ENCODE measurements around the gene MPRIP. TPM values are rescaled to one million over a fixed set of nuclear protein-coding genes. Genes with fewer than 3 reads are reported as not detected.

MPRIP gene
- total RNA-seq, 8 experiments from 2014 or later, result 35.0 to 136 (median 91.5) TPM

DNA sequence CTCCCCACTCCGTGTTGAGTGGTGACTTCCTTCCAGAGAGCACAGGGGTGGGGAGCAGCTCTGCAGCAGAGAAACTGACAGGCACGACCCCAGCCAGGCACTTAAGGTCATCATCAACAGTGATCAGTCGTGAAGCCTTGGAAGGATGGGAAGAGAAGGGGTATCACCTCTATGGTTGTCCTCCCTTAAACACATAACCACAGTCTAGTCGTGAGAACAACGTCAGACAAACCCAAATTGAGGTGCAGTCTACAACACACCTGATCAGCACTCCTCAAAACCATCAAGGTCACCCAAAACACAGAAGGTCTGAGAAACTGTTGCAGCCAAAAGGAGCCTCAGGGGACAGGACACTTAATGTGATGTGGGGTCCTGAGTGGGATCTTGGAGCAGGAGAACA, 68.3 kb downstream of the MPRIP start:
- no peak for ATAC-seq (replicated peaks in 6 of 8)
- in situ Hi-C loops (cut with MboI; ENCODE audit: low pct_unique_long_range_greater_than_20kb in 2 of 9, low sequenced_read_pairs in 9 of 9, unreplicated experiment in 9 of 9), result no loop called here
- Histone ChIP-seq H3K4me1 (replicated peaks in 1 of 2) (peaks cover 0 to 2% of the 10 kb centered on the region in 2 donors), H3K4me3 (no peak overlapping the region), H3K27ac (no peak overlapping the region)
- WGBS, 10 experiments, result 7 to 94% (median 62%) methylated on average over 1 to 4 of the region's 5 CpGs; no CpG with 5 or more reads in 2 of the 10 experiments

DNA sequence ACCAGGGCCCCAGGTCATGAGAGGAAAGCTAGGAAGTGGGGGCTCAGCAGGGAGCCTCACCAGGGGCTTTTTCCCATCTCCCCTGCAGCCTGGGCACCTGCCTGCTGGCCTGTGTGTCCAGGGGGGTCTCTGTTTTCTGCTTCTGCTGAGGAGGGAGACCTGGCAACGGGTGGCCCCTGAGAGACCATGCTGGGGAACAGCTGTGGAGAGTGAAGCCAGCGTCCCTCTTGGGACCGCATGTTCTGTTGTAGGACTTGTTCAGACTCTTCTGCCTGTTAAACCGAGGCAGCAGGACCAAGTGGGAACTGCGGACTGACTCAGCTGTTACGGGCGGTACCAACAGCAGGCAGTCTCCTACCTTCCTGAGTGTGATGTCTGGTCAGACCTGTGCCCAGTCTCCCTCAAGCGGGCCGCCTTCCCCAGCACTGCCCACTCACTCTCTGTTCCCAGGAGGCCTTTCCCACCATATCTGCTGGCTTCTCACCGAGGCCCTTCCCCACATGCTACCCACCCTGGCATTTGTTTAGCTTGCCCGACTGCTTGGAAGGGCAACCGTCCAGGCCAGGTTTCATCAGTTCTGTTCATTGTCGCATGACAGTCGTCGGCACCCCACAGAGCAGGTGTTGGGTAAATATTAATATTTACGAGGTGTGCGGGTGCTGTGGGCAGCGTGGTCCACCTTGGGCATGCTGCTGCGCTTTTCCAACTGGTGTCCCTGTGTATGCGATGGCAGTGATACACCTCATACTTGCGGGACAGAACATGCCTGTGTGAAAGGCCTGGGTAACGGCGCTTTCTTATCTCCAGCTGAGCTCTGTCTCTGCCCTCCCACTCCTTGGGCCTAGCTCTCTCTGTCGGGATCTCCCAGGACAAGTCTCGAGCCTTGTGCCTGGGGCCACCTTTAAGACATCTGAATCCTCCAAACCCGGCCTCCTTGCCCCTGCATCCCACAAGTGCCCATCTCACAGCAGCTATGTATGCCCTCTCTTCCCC, 69.4 kb downstream of the MPRIP start:
- in situ Hi-C loops (cut with MboI; ENCODE audit: low pct_unique_long_range_greater_than_20kb in 2 of 9, low sequenced_read_pairs in 9 of 9, unreplicated experiment in 9 of 9), result no loop called here

DNA sequence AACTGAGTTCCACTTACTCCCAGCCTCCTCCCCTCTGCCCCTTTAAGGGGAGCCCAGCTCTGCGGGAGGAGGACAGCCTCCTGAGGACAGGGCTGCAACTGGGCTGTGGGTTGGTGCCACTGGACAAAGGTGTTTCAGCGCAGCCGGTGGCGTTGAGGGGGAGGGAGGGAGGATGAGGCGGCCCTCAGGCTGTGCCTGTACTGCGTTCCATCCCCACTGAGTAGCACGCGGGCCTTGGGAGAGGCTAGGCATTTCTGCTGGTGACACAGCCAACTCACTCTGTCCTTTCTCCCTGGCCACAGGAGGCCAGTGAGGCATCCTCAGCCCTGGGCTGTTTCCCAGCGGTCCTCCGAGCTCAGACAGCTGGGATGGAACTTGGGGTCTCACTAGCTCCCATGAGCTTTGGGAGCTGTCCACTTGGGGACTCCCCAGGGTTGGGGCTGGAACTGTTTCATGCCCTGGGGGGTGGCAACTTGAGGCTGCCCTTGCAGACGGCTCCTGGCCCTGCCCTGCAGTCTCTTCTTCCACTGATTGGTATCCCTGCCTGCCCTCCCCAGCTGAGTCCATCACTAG, 70.5 kb downstream of the MPRIP start:
- 80 to 100% methylated on average over 1 of the region's 11 CpGs; no CpG with 5 or more reads in 8 of the 10 experiments for WGBS, 10 experiments
- in situ Hi-C loops (cut with MboI; ENCODE audit: low pct_unique_long_range_greater_than_20kb in 2 of 9, low sequenced_read_pairs in 9 of 9, unreplicated experiment in 9 of 9), result no loop called here
- H3K4me1 ChIP-seq (replicated peaks in 1 of 2), result peaks cover 0 to 2% of the 10 kb centered on the region in 2 donors
- H3K27ac ChIP-seq, result no peak overlapping the region
- ATAC-seq (replicated peaks in 6 of 8), result peak in 2 of 8 experiments; percentile 5 to 10
- no peak overlapping the region for H3K4me3 ChIP-seq

More for the DNA sequence above, 69.4 kb downstream of the MPRIP start:
- Histone ChIP-seq H3K27ac (no peak overlapping the region), H3K4me3 (no peak overlapping the region), H3K4me1 (replicated peaks in 1 of 2) (peaks cover 0 to 2% of the 10 kb centered on the region in 2 donors)
- WGBS, 10 experiments, result 86 to 100% (median 98%) methylated on average over 1 to 10 of the region's 26 CpGs; no CpG with 5 or more reads in 3 of the 10 experiments
- ATAC-seq (replicated peaks in 6 of 8), result no peak

DNA sequence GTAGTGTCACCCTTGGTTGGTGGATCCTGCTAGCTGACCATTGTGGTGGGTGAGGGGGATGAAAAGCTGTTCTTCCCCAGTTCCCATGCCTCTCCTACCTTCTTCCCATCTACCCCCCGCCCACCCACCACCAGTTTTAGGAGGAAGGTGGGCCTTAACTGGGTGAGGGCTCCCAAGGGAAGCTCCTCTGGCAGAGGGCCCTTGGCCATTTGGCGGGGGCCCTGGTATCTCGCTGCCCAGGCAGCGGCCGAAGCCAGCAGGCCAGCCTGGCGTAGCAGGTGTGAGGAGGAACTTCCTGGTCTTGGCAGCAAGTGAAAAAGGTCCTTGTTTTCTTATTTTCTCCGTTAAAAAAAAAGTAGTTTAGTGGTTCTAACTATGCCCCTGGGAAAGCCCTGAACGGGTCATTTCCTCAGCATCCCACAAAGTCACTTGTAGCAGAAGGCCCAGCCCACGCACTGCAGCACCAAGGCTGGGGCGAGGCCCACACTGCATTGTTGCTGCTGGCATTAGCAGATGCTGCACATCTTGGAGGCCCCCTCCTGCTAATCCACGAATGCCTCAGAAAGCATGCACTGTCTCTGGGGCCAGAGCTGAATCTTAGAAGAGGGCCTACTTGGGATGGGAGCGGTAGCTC, 72.5 kb downstream of the MPRIP start:
- in situ Hi-C loops (cut with MboI; ENCODE audit: low pct_unique_long_range_greater_than_20kb in 2 of 9, low sequenced_read_pairs in 9 of 9, unreplicated experiment in 9 of 9), result no loop called here
- H3K27ac ChIP-seq, result no peak overlapping the region
- no peak for ATAC-seq (replicated peaks in 6 of 8)
- H3K4me3 ChIP-seq, result no peak overlapping the region
- WGBS, 10 experiments, result 20 to 100% (median 87%) methylated on average over 1 to 8 of the region's 12 CpGs; no CpG with 5 or more reads in 5 of the 10 experiments
- H3K4me1 ChIP-seq (replicated peaks in 1 of 2), result no peaks in the 10 kb centered on the region

DNA sequence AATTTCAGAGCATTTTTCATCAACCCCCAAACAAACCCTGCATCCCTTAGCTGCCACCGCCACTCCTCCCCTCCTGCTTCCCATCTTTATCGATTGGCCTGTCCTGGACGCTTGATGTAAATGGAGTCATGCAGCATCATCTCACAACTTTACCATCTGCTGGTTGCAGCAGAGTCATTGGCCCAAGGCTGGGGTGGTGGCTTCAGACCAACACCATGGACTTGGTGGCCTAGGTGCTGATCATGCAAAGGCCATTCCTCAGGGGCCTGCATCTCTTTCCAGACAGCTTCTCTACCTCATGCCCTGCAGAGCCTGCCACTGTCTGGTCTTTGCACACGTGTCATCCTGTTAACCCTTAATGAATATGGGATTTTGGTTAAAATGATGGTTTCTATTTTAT, 73.4 kb downstream of the MPRIP start:
- in situ Hi-C loops (cut with MboI; ENCODE audit: low pct_unique_long_range_greater_than_20kb in 2 of 9, low sequenced_read_pairs in 9 of 9, unreplicated experiment in 9 of 9), result no loop called here
- Histone ChIP-seq H3K27ac (no peak overlapping the region), H3K4me3 (no peak overlapping the region), H3K4me1 (replicated peaks in 1 of 2) (no peaks in the 10 kb centered on the region)
- 81 to 100% (median 95%) methylated on average over 2 to 4 of the region's 4 CpGs; no CpG with 5 or more reads in 6 of the 10 experiments for WGBS, 10 experiments
- ATAC-seq (replicated peaks in 6 of 8), result no peak

DNA sequence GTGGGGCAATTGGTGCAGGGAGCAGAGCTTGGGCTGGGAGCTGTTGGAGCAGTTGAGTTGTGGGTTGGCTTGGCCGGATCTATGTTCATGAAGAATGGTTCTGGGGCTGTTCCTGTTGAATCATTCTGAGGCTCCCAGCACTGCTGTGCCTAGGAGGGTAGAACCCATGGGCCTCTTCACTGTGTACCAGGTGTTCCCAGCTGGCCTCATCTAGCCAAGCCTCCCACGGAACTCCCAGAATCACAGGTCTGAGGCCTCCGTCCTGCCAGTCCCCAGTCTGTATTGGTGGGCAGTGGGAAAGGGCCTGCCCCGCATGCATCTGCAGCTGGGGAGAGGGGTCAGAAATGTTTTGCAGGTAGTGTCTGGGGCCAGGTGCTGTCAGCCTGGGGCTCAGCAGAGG, 74.1 kb downstream of the MPRIP start:
- 92 to 100% methylated on average over 2 of the region's 4 CpGs; no CpG with 5 or more reads in 8 of the 10 experiments for WGBS, 10 experiments
- no peak for ATAC-seq (replicated peaks in 6 of 8)
- no peak overlapping the region for H3K27ac ChIP-seq

DNA sequence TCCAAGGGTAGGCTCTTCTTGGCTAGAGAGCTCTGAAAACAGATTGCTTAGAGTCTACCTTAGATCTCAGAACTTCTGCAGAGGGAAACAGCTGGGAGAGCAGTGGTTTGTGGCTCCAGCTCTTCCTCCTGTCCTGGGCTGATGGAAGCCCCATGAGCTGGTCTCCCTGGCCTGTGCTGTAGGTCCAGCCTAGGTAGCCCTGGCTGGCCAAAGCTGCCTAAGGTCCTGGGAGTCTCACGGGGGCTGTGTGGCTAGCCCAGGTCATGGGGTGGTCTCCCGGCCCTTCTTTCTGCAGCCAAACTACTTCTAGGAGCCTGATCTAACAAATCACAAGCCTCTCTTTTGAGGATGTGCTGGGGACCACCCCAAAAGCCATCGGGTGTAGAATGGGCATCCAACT, 75.7 kb downstream of the MPRIP start:
- Histone ChIP-seq H3K27ac (no peak overlapping the region), H3K4me3 (no peak overlapping the region), H3K4me1 (replicated peaks in 1 of 2) (no peaks in the 10 kb centered on the region)
- ATAC-seq (replicated peaks in 6 of 8), result no peak
- in situ Hi-C loops (cut with MboI; ENCODE audit: low pct_unique_long_range_greater_than_20kb in 2 of 9, low sequenced_read_pairs in 9 of 9, unreplicated experiment in 9 of 9), result no loop called here
- WGBS, 10 experiments, result 100% methylated on average over 1 to 2 of the region's 3 CpGs; no CpG with 5 or more reads in 6 of the 10 experiments

More for the DNA sequence above, 74.1 kb downstream of the MPRIP start:
- Histone ChIP-seq H3K4me3 (no peak overlapping the region), H3K4me1 (replicated peaks in 1 of 2) (no peaks in the 10 kb centered on the region)
- in situ Hi-C loops (cut with MboI; ENCODE audit: low pct_unique_long_range_greater_than_20kb in 2 of 9, low sequenced_read_pairs in 9 of 9, unreplicated experiment in 9 of 9), result no loop called here

DNA sequence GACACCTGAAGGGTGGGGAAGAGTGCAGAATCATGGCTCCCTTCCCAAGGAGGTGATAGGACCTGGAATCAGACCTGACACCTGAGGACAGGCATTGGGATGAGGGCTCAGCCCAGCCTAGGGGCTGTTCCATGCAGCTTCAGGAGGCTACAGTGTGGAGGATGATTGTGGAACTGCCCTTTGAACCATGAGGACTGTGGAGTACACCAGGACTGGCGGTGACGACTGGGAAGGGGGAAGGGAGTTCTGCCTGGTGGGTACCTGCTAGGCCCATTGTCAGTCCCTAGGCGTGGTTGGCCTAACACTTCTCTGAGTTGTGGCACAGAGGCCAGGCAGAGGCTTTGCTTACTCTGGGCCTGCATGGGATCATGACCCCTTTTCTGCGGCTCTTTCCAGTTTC, 76.1 kb downstream of the MPRIP start:
- 91 to 94% methylated on average over 2 to 4 of the region's 4 CpGs; no CpG with 5 or more reads in 8 of the 10 experiments for WGBS, 10 experiments
- H3K27ac ChIP-seq, result no peak overlapping the region

DNA sequence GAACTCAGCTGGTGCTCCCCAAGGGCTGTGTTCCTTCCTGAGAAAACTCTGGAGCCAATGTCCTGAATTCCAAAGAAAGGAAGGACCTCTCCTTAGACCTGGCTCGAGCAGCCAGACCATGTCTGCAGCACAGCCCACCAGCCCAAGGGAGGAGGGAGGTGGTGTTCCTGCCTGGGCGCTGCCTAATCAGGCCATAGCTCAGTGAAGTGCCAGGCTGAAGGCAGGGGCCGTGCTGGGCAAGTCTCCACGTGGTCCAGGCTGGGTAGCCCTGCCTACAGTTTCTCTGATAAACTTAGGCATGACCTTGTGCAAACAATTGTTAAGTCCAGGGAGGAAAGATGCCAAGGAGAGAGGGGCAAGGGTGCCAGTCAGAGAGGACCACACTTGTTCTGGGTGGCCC, 76.8 kb downstream of the MPRIP start:
- WGBS, 10 experiments, result 78 to 100% (median 85%) methylated on average over 1 to 2 of the region's 4 CpGs; no CpG with 5 or more reads in 6 of the 10 experiments
- in situ Hi-C loops (cut with MboI; ENCODE audit: low pct_unique_long_range_greater_than_20kb in 2 of 9, low sequenced_read_pairs in 9 of 9, unreplicated experiment in 9 of 9), result no loop called here
- ATAC-seq (replicated peaks in 6 of 8), result no peak
- Histone ChIP-seq H3K4me1 (replicated peaks in 1 of 2) (no peaks in the 10 kb centered on the region), H3K27ac (no peak overlapping the region), H3K4me3 (no peak overlapping the region)

More for the DNA sequence above, 76.1 kb downstream of the MPRIP start:
- ATAC-seq (replicated peaks in 6 of 8), result no peak
- in situ Hi-C loops (cut with MboI; ENCODE audit: low pct_unique_long_range_greater_than_20kb in 2 of 9, low sequenced_read_pairs in 9 of 9, unreplicated experiment in 9 of 9), result no loop called here
- H3K4me1 ChIP-seq (replicated peaks in 1 of 2), result no peaks in the 10 kb centered on the region
- H3K4me3 ChIP-seq, result no peak overlapping the region

DNA sequence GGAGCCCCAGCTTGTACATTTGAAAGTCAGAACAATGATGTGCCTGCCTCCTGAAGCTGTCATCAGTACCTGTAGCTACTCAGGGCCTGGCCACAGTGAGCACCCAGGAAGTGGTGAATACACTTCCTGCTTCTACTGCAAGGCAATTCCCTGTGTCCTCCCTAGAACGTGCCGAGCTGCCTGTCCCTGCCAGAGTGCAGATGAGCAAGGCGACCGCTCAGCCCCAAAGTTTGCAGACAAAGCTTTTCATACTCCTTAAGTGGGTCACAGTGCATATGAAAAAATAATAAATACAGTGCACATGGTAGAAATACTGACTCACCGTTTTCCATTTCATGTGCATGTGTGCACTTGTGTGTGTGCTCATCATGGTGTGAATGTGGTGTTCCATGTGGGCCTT, 77.3 kb downstream of the MPRIP start:
- Histone ChIP-seq H3K27ac (no peak overlapping the region), H3K4me1 (replicated peaks in 1 of 2) (no peaks in the 10 kb centered on the region), H3K4me3 (no peak overlapping the region)
- peak in 2 of 8 experiments; percentile 55 to 67 for ATAC-seq (replicated peaks in 6 of 8)
- in situ Hi-C loops (cut with MboI; ENCODE audit: low pct_unique_long_range_greater_than_20kb in 2 of 9, low sequenced_read_pairs in 9 of 9, unreplicated experiment in 9 of 9), result no loop called here
- WGBS, 10 experiments, result 20 to 96% (median 56%) methylated on average over 1 to 4 of the region's 5 CpGs; no CpG with 5 or more reads in 6 of the 10 experiments

DNA sequence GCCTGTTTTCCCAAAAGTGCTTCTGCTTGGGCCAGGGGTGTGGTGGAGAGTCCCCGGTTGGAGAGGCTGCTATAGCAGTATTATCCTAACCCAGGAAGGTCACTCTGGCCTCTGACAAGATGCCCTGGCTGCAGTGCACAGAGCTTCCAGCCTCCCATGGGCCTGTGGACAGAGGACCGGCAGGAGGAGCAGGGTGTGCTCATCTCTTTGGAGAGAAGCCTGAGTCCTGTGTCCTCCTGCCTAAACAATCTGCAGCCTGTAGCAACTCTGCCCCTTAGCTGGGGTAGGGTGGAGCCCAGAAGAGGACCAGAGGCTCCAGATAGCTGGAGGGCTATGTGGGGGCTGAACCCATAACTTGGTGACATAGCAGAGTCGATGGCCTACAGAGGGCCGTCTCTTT, 78.0 kb downstream of the MPRIP start:
- WGBS, 10 experiments, result 0 to 100% (median 95%) methylated on average over 1 to 2 of the region's 4 CpGs; no CpG with 5 or more reads in 4 of the 10 experiments
- Histone ChIP-seq H3K4me3 (no peak overlapping the region), H3K4me1 (replicated peaks in 1 of 2) (peaks cover 1 to 3% of the 10 kb centered on the region in 2 donors), H3K27ac (no peak overlapping the region)
- ATAC-seq (replicated peaks in 6 of 8), result peak in 4 of 8 experiments; percentile 7 to 61 (median 48)
- in situ Hi-C loops (cut with MboI; ENCODE audit: low pct_unique_long_range_greater_than_20kb in 2 of 9, low sequenced_read_pairs in 9 of 9, unreplicated experiment in 9 of 9), result no loop called here

DNA sequence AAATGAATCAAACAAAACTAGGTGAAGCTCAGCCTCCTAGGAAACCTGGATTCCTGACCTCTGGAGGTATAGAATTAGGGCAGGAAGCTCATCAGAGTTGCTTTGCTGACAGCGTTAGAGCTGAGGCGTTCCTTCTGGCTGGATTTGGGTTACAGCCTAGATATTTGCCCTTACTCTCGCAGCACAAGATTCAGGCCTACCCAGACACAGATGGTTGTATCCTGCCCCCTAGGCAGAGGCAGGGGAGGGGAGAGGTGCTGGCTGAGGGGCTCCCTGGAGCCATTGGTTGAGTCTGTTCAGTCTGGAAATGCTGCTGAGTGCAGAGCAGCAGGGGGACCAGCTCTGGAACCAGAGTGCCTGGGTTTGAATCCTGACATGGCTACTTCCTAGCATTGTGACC, 78.4 kb downstream of the MPRIP start:
- no peak overlapping the region for H3K4me3 ChIP-seq
- WGBS, 10 experiments, result 40 to 50% (median 50%) methylated on average over 1 to 3 of the region's 3 CpGs; no CpG with 5 or more reads in 7 of the 10 experiments
- no peak overlapping the region for H3K27ac ChIP-seq
- peak in 7 of 8 experiments; percentile 15 to 47 (median 28) for ATAC-seq (replicated peaks in 6 of 8)
- in situ Hi-C loops (cut with MboI; ENCODE audit: low pct_unique_long_range_greater_than_20kb in 2 of 9, low sequenced_read_pairs in 9 of 9, unreplicated experiment in 9 of 9), result no loop called here
- peaks cover 6 to 7% of the 10 kb centered on the region in 2 donors for H3K4me1 ChIP-seq (replicated peaks in 1 of 2)

DNA sequence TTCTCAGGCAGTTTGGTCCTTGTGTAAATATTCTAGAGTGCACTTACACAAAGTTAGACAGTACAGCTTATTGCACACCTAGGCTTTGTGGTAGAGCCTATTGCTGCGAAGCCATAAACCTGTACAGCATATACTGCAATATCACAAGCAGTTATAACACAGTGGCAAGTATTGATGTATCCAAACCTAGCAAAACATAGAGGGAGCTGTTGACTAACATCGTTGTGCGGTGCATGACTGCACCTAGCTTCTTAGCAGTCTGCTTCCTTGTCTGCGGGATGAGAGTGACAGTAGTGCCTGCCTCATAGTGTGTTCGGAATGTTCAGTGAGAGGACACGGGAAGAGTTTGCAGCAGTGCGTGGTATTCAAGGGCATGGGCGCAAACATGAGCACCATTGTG, 78.9 kb downstream of the MPRIP start:
- in situ Hi-C loops (cut with MboI; ENCODE audit: low pct_unique_long_range_greater_than_20kb in 2 of 9, low sequenced_read_pairs in 9 of 9, unreplicated experiment in 9 of 9), result no loop called here
- no peak overlapping the region for H3K27ac ChIP-seq
- H3K4me3 ChIP-seq, result no peak overlapping the region
- ATAC-seq (replicated peaks in 6 of 8), result no peak
- WGBS, 10 experiments, result 60 to 100% (median 79%) methylated on average over 2 to 6 of the region's 8 CpGs; no CpG with 5 or more reads in 3 of the 10 experiments
- H3K4me1 ChIP-seq (replicated peaks in 1 of 2), result peaks cover 10 to 12% of the 10 kb centered on the region in 2 donors
